NCI-H2227 (cell line): ENCODE measurements around the gene IPMK.
A peak's percentile ranks its signal among the peaks of the same experiment; 100 is the strongest.
"Not testable (repeated sequence)": the region's sequence is repeated elsewhere in the genome, so short reads cannot be mapped to it uniquely, and the experiment has no call there.

ENCODE experiments used
- DNase-seq: peaks from one replicate; lab custom pipeline; 2025; ENCODE audit not compliant: unreplicated experiment; lab: John Stamatoyannopoulos, UW

The IPMK gene

GRCh38 chr10:58268454-58268945 is 806 bp upstream of the IPMK start:
- no peak for DNase-seq

GRCh38 chr10:58266826-58267712 is 625 bp downstream of the IPMK start:
- peak; percentile 22 for DNase-seq

- DNase-seq, result no peak
Measured at GRCh38 chr10:58266003-58266825, 1.5 kb downstream of the IPMK start.

- no peak for DNase-seq
Measured at GRCh38 chr10:58265249-58265648, 2.4 kb downstream of the IPMK start.

- no peak for DNase-seq
Measured at GRCh38 chr10:58264780-58265179, 2.9 kb downstream of the IPMK start.

GRCh38 chr10:58262766-58263165 is 4.9 kb downstream of the IPMK start:
- DNase-seq, result no peak

GRCh38 chr10:58260334-58260733 is 7.4 kb downstream of the IPMK start:
- DNase-seq, result no peak

GRCh38 chr10:58258977-58259692 is 8.6 kb downstream of the IPMK start:
- DNase-seq, result no peak

GRCh38 chr10:58256013-58256780 is 11.5 kb downstream of the IPMK start:
- DNase-seq, result not testable (repeated sequence)

- DNase-seq, result no peak
Measured at GRCh38 chr10:58254644-58255043, 13.1 kb downstream of the IPMK start.

- no peak for DNase-seq
Measured at GRCh38 chr10:58253184-58253583, 14.5 kb downstream of the IPMK start.

GRCh38 chr10:58244666-58245065 is 23.0 kb downstream of the IPMK start:
- not testable (repeated sequence) for DNase-seq

- not testable (repeated sequence) for DNase-seq
Measured at GRCh38 chr10:58244242-58244641, 23.5 kb downstream of the IPMK start.

- DNase-seq, result not testable (repeated sequence)
Measured at GRCh38 chr10:58243801-58244200, 23.9 kb downstream of the IPMK start.

- DNase-seq, result no peak
Measured at GRCh38 chr10:58243269-58243668, 24.4 kb downstream of the IPMK start.

- DNase-seq, result no peak
Measured at GRCh38 chr10:58241346-58241745, 26.3 kb downstream of the IPMK start.

GRCh38 chr10:58240531-58240930 is 27.2 kb downstream of the IPMK start:
- DNase-seq, result no peak

GRCh38 chr10:58239561-58240169 is 28.0 kb downstream of the IPMK start:
- no peak for DNase-seq

GRCh38 chr10:58237014-58237834 is 30.5 kb downstream of the IPMK start:
- no peak for DNase-seq
